HepG2 (cell line): ENCODE measurements around the gene CACNG1. TPM values are rescaled to one million over a fixed set of nuclear protein-coding genes. Genes with fewer than 3 reads are reported as not detected.

Experiments used
- ATAC-seq: fragments of 200-7000 bp; cut with Tn5 transposase; 3 replicates; pipeline ENCODE4 v1.9.1; 2020; ENCODE audit warnings: mild to moderate bottlenecking, moderate library complexity
- BruUV-seq: library from RNA; stranded (reverse); fragments of 400-500 nt; replicated peaks from 2 replicates; lab custom pipeline; 2021; lab: Mats Ljungman, UMichigan
- CTCF ChIA-PET: fragments of 300-600 bp; formaldehyde crosslinking; extraction: SDS; loops from one replicate; lab custom pipeline; 2021; ENCODE audit warnings: low total read pairs, inconsistent platforms, low intra/inter-chr PET ratio; lab: Yijun Ruan, JAX
- POLR2A ChIA-PET: fragments of 350-600 bp; sonication (Branson Sonifier 250); formaldehyde crosslinking; loops from one replicate; lab custom pipeline; 2020; ENCODE audit warnings: antibody characterized with exemption, inconsistent platforms; lab: Yijun Ruan, JAX
- DNase-seq: peaks from one replicate; pipeline ENCODE4 v3.0.0-alpha.2; 2015; ENCODE audit warnings: low spot score
- FAIRE-seq: peaks from 3 replicates; lab custom pipeline; 2011; peaks lifted over from hg19 to GRCh38; lab: Jason Lieb, UNC
- H2AFZ ChIP-seq: one replicate; pipeline ENCODE4 v1.6.1; 2011; ENCODE audit warnings: low read length, inconsistent platforms
- H3K27ac ChIP-seq: fragments of 300-600 bp; 3 replicates; pipeline ENCODE4 v1.8.0; 2011; ENCODE audit warnings: mixed run types, mild to moderate bottlenecking, mixed read lengths, low read length, inconsistent platforms; ENCODE audit not compliant: insufficient read depth; ENCODE audit errors: extremely low read length
- H3K27me3 ChIP-seq, 2 experiments: fragments of 200-600 bp in 1 of 2; 2 replicates in 1 of 2; 3 replicates in 1 of 2; pipeline versions ENCODE4 v1.6.0 to v1.8.0; 2011; ENCODE audit warnings: low read length in 2 of 2, mild to moderate bottlenecking in 2 of 2, moderate library complexity in 2 of 2, inconsistent platforms in 1 of 2; ENCODE audit not compliant: insufficient read depth in 2 of 2, control insufficient read depth in 1 of 2
- H3K36me3 ChIP-seq, 2 experiments: fragments of 200-600 bp in 1 of 2; replicated peaks in 1 of 2; 2 replicates in 1 of 2; 3 replicates in 1 of 2; pipeline versions ENCODE4 v1.5.1 to v1.8.0; 2011; ENCODE audit warnings: low read length in 2 of 2, inconsistent platforms in 1 of 2; ENCODE audit not compliant: insufficient read depth in 2 of 2, control insufficient read depth in 1 of 2
- H3K4me1 ChIP-seq: 2 replicates; pipeline ENCODE4 v1.5.1; 2012; ENCODE audit warnings: low read length, inconsistent platforms; ENCODE audit not compliant: insufficient read depth
- H3K4me2 ChIP-seq: 2 replicates; pipeline ENCODE4 v1.6.0; 2011; ENCODE audit warnings: low read depth, low read length, inconsistent platforms
- H3K4me3 ChIP-seq, 3 experiments: fragments of 200-600 bp in 1 of 3; sonication (generic), shearing (Covaris generic) in 1 of 3; replicated peaks in 1 of 3; 2 replicates each; pipeline ENCODE4 v1.5.1; 2011 to 2016; ENCODE audit warnings: low read length in 3 of 3, inconsistent platforms in 2 of 3, low read depth in 2 of 3, mild to moderate bottlenecking in 2 of 3, control low read depth in 1 of 3, mixed read lengths in 1 of 3; ENCODE audit not compliant: insufficient read depth in 1 of 3
- H3K79me2 ChIP-seq: one replicate; pipeline ENCODE4 v1.6.1; 2011; ENCODE audit warnings: low read length, inconsistent platforms; ENCODE audit not compliant: insufficient read depth
- H3K9ac ChIP-seq: 2 replicates; pipeline ENCODE4 v1.6.0; 2011; ENCODE audit warnings: mild to moderate bottlenecking, low read depth, low read length, inconsistent platforms; ENCODE audit not compliant: insufficient read depth
- H3K9me3 ChIP-seq: 2 replicates; pipeline ENCODE4 v1.5.1; 2012; ENCODE audit warnings: mild to moderate bottlenecking, low read length
- H4K20me1 ChIP-seq: 2 replicates; pipeline ENCODE4 v1.6.0; 2011; ENCODE audit warnings: inconsistent platforms, mild to moderate bottlenecking, low read length, moderate library complexity; ENCODE audit not compliant: insufficient read depth
- FOSL2 ChIP-seq: sonication (generic); formaldehyde crosslinking; IDR thresholded peaks from 2 replicates; pipeline ENCODE4 v1.4.0; 2020; ENCODE audit warnings: missing genetic modification reagents
- IRF2 ChIP-seq: IDR thresholded peaks from 2 replicates; pipeline ENCODE4 v1.6.1; 2018; ENCODE audit warnings: missing genetic modification reagents, missing compliant biosample characterization
- PAX8 ChIP-seq: sonication (generic); formaldehyde crosslinking; IDR thresholded peaks from 2 replicates; pipeline ENCODE4 v1.8.0; 2022; ENCODE audit warnings: mild to moderate bottlenecking, missing genetic modification reagents, borderline replicate concordance
- PCBP1 ChIP-seq: fragments of 200-400 bp; formaldehyde crosslinking; IDR thresholded peaks from 2 replicates; pipeline ENCODE4 v1.6.1; 2017; ENCODE audit warnings: mild to moderate bottlenecking, low read depth, low read length, borderline replicate concordance
- TGIF2 ChIP-seq: IDR thresholded peaks from 2 replicates; pipeline ENCODE4 v1.6.1; 2016; ENCODE audit warnings: control low read depth, missing compliant biosample characterization
- YY1 ChIP-seq: IDR thresholded peaks from 2 replicates; pipeline ENCODE4 v1.6.1; 2011; ENCODE audit warnings: low read length, low read depth, moderate library complexity, mild to moderate bottlenecking; ENCODE audit not compliant: insufficient read depth, insufficient replicate concordance
- ZFY ChIP-seq: sonication (generic); formaldehyde crosslinking; IDR thresholded peaks from 2 replicates; pipeline ENCODE4 v1.4.0; 2020; ENCODE audit warnings: missing genetic modification reagents
- ZNF136 ChIP-seq: sonication (generic); formaldehyde crosslinking; IDR thresholded peaks from 2 replicates; pipeline ENCODE4 v1.8.1; 2022; ENCODE audit warnings: low read depth, mild to moderate bottlenecking, moderate library complexity, missing genetic modification reagents
- ZNF256 ChIP-seq: sonication (generic); formaldehyde crosslinking; conservative IDR thresholded peaks from 2 replicates; pipeline ENCODE4 v1.4.0; 2020; ENCODE audit warnings: missing genetic modification reagents
- ZSCAN25 ChIP-seq: sonication (generic); formaldehyde crosslinking; IDR thresholded peaks from 2 replicates; pipeline ENCODE4 v1.8.0; 2022; ENCODE audit warnings: mild to moderate bottlenecking, missing genetic modification reagents
- WGBS: methylation state at CpG from one replicate; pipeline ENCODE4 v1.1.6; 2017; ENCODE audit warnings: low lambda C conversion rate; 5-methylcytosine and 5-hydroxymethylcytosine counted together
- in situ Hi-C: cut with HindIII; loops from 2 replicates; pipeline ENCODE4 v1.10.0; 2017; ENCODE audit warnings: low pct_unique_long_range_greater_than_20kb; ENCODE audit not compliant: extremely low pct_ligation_motif_present
- intact Hi-C: fragments of 100-400 bp; cut with micrococcal nuclease; formaldehyde crosslinking; loops from one replicate; pipeline ENCODE4 v1.10.0; 2022; ENCODE audit not compliant: unreplicated experiment
- polyA plus RNA-seq, 8 experiments: library from polyadenylated mRNA; depleted of rRNA in 3 of 8; stranded (reverse) in 7 of 8; unstranded in 1 of 8; fragments of >200 nt; fragmentation: Illumina TruSeq in 4 of 8; extraction: Trizol in 4 of 8; gene quantifications; 2 replicates each; pipeline versions ENCODE4 v1.2.1 to v1.2.3, GENCODE V29; 2011 to 2016; ENCODE audit warnings: low read depth in 4 of 8, missing spikeins in 1 of 8, mixed read lengths in 1 of 8; ENCODE audit not compliant: insufficient read depth in 1 of 8
- total RNA-seq, 5 experiments: library from RNA; depleted of rRNA; stranded (reverse); fragments of >200 nt; fragmentation: Illumina TruSeq; extraction: Trizol; gene quantifications; 2 replicates each; pipeline ENCODE4 v1.2.3, GENCODE V29; 2016; ENCODE audit warnings: low read depth in 1 of 5
- TF ChIP-seq, protein P1 (sequence below): sonication (generic); formaldehyde crosslinking; IDR thresholded peaks from 2 replicates; pipeline ENCODE4 v1.5.0; 2020; ENCODE audit warnings: mild to moderate bottlenecking, missing genetic modification reagents
- TF ChIP-seq, protein P2 (sequence below): sonication (generic); formaldehyde crosslinking; IDR thresholded peaks from 2 replicates; pipeline ENCODE4 v1.9.0; 2021; ENCODE audit warnings: missing genetic modification reagents, borderline replicate concordance
- TF ChIP-seq, protein P3 (sequence below): IDR thresholded peaks from 2 replicates; pipeline ENCODE4 v1.6.1; 2016; ENCODE audit warnings: missing genetic modification reagents, missing compliant biosample characterization
- TF ChIP-seq, protein P4 (sequence below): sonication (generic); formaldehyde crosslinking; IDR thresholded peaks from 2 replicates; pipeline ENCODE4 v1.4.0; 2020; ENCODE audit warnings: mild to moderate bottlenecking, missing genetic modification reagents
- TF ChIP-seq, protein P5 (sequence below): sonication (generic); formaldehyde crosslinking; IDR thresholded peaks from 2 replicates; pipeline ENCODE4 v1.9.0; 2021; ENCODE audit warnings: missing genetic modification reagents, mild to moderate bottlenecking, borderline replicate concordance

CACNG1 gene
- total and polyA plus RNA-seq, 2 of the 13 experiments (the other 11 are each of a cell fraction or from before 2014, with no cell fraction given), result not detected

DNA sequence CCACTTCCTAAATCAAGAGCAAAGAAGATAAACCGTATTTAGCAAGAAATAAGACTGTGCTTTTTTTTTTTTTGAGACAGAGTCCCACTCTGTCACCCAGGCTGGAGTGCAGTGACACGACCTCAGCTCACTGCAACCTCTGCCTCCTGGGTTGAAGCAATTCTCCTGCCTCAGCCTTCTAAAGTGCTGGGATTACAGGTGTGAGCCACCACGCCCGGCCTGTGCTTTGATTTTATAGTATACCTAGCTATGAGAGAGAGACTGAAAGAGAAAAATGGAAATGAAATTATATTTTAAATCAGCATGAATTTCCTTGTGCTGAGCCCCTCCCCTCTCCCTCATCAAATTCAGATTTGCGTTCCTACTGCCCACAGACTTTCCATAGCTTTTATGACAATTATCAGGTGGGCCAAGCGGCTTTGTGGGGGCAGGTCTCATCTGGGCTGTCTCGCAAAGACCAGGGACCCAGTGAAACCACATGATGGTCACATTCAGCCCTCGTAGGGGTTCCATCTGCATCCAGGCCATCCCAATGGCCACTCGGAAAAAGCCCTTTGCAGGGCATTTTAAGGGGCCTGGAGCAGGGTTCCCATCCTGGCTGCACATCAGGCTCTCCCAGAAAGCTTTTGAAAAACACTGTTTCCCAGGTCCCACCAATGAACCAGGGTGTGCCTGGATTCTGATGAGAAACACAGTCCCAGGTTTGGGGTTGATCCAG, 8.5 kb downstream of the CACNG1 start:
- ATAC-seq, result no peak
- POLR2A ChIA-PET, result no interaction called here
- Histone ChIP-seq H4K20me1 (no peaks in the 10 kb centered on the region), H3K27ac (no peak overlapping the region), H3K4me2 (no peak overlapping the region)
- no peak for DNase-seq
- TF ChIP-seq FOSL2 (CRISPR knock-in tag) (no peak), TGIF2 (CRISPR knock-in tag) (no peak), ZSCAN25 (CRISPR knock-in tag) (no peak), IRF2 (CRISPR knock-in tag) (no peak), PCBP1 (no peak), PAX8 (CRISPR knock-in tag) (no peak), ZNF256 (CRISPR knock-in tag) (no peak), YY1 (no peak), ZNF136 (CRISPR knock-in tag) (no peak), ZFY (CRISPR knock-in tag) (no peak)
- TF ChIP-seq, protein P1, sequence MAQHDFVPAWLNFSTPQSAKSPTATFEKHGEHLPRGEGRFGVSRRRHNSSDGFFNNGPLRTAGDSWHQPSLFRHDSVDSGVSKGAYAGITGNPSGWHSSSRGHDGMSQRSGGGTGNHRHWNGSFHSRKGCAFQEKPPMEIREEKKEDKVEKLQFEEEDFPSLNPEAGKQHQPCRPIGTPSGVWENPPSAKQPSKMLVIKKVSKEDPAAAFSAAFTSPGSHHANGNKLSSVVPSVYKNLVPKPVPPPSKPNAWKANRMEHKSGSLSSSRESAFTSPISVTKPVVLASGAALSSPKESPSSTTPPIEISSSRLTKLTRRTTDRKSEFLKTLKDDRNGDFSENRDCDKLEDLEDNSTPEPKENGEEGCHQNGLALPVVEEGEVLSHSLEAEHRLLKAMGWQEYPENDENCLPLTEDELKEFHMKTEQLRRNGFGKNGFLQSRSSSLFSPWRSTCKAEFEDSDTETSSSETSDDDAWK (CRISPR knock-in tag), result no peak
- TF ChIP-seq, protein P2, sequence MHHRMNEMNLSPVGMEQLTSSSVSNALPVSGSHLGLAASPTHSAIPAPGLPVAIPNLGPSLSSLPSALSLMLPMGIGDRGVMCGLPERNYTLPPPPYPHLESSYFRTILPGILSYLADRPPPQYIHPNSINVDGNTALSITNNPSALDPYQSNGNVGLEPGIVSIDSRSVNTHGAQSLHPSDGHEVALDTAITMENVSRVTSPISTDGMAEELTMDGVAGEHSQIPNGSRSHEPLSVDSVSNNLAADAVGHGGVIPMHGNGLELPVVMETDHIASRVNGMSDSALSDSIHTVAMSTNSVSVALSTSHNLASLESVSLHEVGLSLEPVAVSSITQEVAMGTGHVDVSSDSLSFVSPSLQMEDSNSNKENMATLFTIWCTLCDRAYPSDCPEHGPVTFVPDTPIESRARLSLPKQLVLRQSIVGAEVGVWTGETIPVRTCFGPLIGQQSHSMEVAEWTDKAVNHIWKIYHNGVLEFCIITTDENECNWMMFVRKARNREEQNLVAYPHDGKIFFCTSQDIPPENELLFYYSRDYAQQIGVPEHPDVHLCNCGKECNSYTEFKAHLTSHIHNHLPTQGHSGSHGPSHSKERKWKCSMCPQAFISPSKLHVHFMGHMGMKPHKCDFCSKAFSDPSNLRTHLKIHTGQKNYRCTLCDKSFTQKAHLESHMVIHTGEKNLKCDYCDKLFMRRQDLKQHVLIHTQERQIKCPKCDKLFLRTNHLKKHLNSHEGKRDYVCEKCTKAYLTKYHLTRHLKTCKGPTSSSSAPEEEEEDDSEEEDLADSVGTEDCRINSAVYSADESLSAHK (CRISPR knock-in tag), result no peak
- TF ChIP-seq, protein P3, sequence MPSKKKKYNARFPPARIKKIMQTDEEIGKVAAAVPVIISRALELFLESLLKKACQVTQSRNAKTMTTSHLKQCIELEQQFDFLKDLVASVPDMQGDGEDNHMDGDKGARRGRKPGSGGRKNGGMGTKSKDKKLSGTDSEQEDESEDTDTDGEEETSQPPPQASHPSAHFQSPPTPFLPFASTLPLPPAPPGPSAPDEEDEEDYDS (CRISPR knock-in tag), result no peak
- TF ChIP-seq, protein P4, sequence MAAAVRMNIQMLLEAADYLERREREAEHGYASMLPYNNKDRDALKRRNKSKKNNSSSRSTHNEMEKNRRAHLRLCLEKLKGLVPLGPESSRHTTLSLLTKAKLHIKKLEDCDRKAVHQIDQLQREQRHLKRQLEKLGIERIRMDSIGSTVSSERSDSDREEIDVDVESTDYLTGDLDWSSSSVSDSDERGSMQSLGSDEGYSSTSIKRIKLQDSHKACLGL (CRISPR knock-in tag), result no peak
- TF ChIP-seq, protein P5, sequence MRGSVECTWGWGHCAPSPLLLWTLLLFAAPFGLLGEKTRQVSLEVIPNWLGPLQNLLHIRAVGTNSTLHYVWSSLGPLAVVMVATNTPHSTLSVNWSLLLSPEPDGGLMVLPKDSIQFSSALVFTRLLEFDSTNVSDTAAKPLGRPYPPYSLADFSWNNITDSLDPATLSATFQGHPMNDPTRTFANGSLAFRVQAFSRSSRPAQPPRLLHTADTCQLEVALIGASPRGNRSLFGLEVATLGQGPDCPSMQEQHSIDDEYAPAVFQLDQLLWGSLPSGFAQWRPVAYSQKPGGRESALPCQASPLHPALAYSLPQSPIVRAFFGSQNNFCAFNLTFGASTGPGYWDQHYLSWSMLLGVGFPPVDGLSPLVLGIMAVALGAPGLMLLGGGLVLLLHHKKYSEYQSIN (CRISPR knock-in tag), result no peak
- TF ChIP-seq, all 625 proteins: peak for 0
- Histone ChIP-seq H2AFZ (no peak overlapping the region), H3K27me3 (peaks cover 5 to 33% of the 10 kb centered on the region in 2 experiments; a peak in 3 of 5 replicates), H3K9ac (no peak overlapping the region), H3K4me1 (no peaks in the 10 kb centered on the region), H3K9me3 (peaks cover 18% of the 10 kb centered on the region), H3K4me3 (no peak overlapping the region), H3K36me3 (no peaks in the 10 kb centered on the region), H3K79me2 (no peaks in the 10 kb centered on the region)
- no peak for FAIRE-seq
- no TSS peak for BruUV-seq
- WGBS, result 23% methylated on average over 9 of the region's 9 CpGs
- CTCF ChIA-PET, result no interaction called here
- in situ Hi-C loops (no loop called here), intact Hi-C loops (no loop called here)
